GM18502 (cell line): ENCODE data around the gene SORL1.

Experiments
- ATAC-seq: cut with Tn5 transposase; IDR thresholded peaks from one replicate; pipeline ENCODE4 v1.9.1; 2021; ENCODE audit warnings: mild to moderate bottlenecking; ENCODE audit not compliant: unreplicated experiment, poor library complexity

SORL1 gene

DNA sequence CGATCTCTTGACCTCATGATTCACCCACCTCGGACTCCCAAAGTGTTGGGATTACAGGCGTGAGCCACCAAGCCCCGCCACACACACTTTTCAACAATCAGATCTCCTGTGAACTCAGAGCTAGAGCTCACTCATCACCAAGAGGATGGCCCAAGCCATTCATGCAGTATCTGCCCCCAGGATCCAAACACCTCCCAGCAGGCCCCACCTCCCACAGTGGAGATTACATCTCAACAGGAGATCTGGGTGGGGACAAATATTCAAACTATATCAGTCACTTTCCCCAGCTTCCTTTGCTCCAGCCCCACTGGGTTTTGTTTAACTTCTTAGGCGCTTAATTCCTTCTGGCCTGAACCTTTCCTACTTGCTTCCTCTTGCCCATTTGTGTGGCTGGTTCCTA, 26.3 kb upstream of the SORL1 start:
- ATAC-seq = no peak

DNA sequence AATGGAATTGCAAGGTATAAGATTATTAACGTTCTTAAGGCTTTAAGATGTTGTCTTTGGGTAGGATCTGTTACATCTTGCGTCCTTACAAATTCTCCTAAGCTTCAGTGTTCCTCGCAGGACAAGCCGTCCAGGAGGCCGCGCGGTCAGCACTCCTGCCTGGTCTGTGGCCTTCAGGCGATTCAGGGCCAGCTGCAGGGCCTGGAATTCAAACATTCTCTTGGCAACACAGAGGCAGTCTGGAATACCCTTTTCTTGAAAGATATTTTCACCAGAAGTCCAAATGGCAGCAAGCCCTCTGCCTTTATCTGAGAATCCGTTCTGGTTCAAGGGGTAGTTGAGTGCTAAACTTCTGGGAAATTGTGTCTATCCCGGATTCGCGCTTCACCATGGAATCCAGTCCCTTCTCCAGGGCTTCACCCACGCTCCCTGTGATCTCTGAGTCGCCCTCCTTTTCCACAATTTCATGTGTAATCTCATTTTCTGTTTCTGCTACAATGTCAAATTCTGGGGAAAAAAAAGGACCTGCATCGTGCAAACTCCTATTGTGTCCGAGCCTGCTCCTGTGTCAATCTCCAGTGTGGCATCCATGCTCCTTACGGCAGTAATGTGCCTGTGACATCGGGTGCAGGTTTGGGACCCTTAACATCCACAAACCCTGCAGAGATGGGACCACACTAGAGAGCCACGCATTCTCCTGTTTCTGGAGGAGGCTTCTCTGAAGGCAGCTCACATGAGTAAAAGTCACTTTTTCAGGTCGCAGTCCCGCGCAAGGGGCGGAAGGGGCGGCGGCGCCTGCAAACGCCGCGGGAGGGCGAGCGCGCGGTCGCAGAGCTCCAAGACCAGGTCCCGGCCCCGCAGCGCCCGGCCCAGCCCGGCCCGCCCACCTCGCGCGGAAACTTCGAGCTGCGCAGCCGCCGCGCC, 25.4 kb upstream of the SORL1 start:
- no peak for ATAC-seq

DNA sequence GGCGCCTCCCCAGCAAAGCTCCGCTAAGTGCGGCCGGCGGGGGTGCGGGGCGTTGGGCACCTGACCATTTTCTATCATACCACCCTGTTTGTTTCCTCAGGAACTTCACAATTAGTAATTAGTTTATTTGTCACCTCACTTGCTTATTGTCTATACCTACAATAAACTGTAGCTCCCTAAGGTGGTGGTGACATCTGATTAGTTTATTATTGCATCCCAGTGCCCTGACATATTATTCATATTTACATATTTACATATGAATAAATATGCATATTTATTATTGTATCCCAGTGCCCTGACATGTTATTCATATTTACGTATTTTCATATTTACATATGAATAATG, 24.7 kb upstream of the SORL1 start:
- ATAC-seq = no peak

DNA sequence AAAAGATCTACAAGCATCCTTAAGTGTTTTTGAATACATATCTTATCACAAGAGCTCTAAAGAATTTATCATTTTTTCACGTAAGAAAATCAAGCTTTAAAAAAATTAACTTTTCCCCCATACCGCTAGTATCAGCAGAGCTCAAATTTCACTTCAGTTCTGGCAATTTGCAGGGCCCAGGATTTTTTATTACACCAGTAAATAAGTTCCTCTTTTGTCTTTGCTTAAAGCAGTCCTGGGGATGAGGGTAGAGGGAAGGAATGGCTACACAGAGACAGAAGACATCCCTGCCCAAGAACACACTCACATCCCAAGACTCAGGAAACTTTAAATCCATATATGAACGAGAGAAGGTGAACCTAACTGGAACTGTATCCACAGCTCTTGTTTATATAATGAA, 22.6 kb upstream of the SORL1 start:
- no peak for ATAC-seq

DNA sequence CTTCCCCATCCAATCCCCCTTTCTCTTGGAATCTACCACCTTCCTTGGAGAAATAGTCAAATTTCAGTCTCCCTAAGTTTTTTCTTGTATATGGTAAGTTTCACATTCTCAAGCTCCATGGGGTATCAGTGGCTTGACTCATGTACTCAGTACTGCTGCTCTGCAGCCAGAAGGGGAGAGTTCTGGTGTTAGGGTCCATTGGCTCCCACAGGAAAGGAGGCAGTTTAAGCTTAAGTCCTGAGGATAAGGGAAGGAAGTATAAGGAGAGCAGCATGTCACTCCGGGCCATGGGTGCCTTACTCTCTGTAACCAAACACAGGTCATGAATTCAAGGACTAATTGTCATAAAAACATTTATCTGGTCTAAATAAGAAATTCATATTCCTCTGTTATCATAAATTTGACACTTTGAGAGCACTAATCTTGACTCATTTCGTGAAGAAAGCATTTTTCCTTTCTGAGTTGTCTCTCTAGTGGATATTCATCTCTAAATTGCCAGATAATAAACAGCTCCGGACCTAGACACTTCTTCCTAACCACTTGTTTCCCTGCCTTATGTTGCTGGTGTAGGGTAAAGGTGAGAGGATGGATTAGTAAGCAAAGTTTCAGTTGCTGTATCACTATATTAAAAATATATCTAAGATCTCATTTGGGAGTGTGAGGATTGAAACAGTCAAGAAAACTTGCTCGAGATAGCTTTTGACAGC, 20.1 kb upstream of the SORL1 start:
- no peak for ATAC-seq

DNA sequence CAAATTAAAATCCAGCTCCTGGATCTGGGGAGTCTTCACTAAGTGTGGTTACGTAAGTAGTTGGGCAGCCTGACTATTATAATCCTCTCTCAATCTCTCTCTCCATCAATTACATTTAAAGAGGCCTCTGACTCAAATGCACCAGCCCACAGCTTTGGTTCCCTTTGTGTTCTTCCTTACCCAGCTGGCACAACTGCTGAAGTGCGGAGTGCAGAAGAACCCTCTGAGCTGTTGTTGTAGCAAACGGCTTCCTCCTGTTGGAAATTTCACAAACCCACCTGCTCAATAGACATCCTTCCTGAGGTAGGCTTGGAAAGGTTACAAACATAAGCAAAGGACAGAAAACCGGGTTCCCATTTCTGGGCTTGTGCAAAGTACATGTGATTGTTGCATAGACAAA, 17.0 kb upstream of the SORL1 start:
- no peak for ATAC-seq

DNA sequence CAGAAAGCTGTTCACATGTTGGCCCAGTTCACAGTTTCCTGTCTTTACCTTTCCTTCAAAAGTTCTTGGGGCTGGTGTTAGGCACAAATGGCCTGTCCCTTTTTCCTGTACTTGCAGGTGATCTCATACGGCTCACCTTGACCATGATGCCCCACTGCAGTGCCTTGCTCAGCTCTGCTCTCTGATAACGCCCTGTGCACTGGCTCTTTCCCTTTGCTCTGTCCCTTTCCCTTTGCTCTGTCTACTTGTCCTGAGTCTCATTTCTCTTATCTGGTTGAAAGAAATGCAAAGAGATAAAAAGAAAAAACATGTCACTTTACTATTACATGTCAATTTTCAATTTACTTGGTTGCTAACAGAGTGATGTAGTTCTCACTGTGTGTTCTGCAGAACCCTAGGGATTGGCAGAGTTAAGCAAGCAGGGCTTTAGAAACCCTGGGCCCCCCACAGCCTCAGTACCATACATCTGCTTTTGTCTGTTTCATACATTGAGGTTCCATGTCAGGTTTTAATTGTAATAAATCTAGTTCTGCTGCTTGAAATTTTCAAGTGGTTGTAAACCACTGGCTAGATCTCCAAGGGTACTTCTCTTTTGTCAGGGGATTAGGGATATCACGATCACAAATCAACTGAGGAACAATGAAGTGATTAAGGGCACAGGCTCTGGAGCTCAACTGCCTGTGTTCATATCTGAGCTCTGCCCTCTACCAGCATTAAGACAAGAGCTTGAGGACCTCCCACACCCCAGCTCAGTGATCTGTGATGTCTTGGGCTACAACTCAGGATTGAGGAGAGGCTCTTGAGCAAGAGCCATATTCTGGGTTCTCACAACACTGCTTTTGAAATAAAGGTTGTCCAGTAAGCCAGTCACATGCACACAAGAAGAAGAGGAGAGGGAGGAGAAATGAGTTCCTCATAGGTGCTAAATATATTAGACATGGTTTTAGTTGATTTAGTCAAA, 16.3 kb upstream of the SORL1 start:
- ATAC-seq = no peak

DNA sequence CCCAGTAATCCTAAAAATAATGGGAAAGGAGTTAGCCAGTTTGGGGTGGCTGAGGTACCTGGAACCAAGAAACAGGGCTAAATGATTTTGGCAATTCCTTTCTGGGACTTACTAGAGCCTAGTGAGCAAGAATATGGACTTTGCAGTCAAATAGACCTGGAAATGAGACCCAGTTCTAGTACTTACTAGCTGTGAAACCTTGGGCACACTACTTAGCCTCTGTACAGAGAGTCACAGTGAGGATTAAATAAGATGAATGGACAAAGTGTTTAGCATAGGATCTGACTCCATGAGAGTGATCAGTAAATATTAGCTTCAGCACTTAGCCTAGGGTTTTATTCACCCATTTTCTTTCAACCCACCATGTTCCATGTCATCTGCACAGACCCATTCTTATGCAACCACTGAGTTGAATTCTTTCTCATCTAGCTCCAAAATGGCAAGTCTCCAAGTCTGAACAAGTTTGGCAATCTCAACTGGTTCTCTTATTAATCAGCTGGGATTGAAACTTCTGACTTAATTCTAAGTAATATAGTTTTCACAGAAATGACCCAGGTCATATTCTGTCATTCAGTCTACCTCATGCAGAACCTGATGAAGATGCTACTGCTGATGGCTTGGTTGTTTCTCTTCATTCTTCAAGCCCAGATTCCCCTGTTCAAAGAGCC, 15.0 kb upstream of the SORL1 start:
- no peak for ATAC-seq

DNA sequence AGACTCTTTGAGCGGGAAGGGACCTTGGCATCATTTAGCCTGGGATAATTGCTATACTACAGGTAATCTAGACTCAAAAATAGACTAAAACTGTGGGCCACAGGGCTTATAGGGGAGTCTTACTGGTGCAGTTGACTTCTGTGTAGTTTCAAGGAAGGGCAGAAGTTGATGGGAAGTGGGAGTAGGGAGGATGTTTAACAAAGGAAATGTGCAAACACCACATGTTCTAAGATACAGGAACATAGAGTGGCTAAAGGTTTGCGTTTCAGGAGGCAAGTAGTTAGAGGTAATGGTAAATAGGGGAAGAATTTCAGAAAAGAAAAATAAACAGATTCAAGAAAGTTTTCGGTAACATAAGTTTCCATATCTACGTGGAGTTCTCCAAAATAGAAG, 14.4 kb upstream of the SORL1 start:
- ATAC-seq = no peak

DNA sequence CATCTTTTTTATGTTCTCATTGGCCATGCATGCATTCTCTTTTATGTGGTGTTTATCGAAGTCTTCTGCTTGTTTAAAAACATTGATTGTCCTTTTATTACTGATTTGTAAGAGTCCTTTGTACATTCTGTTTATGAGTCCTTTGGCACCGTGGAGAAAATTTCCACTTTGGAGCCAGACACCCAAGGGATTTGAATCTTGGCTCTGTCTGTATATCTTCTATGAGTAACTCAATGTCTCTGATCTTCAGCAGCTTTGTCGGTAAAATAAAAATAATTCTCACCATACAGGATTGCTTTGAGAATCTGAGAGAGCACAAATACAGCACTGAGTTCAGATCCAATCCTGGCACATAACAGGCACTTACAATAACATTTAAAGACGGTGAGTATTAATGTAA, 12.8 kb upstream of the SORL1 start:
- ATAC-seq = no peak

DNA sequence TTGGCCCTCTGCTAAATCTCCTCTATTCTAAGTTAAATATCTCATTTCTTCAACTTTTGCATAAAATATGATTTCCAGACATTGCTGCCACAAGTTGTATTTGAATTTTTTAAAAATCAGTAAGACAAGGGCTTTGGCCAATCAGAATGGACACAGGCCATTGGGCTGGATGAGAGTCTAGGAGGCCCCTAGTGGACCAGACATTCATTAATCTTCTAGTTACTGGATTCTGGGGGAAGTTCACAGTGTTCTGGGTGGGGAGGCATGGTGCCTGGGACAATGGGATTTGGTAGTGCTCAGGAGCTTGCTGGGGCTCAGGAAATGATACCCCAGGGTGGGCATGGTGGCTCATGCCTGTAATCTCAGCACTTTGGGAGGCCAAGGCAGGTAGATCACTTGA, 12.4 kb upstream of the SORL1 start:
- no peak for ATAC-seq

DNA sequence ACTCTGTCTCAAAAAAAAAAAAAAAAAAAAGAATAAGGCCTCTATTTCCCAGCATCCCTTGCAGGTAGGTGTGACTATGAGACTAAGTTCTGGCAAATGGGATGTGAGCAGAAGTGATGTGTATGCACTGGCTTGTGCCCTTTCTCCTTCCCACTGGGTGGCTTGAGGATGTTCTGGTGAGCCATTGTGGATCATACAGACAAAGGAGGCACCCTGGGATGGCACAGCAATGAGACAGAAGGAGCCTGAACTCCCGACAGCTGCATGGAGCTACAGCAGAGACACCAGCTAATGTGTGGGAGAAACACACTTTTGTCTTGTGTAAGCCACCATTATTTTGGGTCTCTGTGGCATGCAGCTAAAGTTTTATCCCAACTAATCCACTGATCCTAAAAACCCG, 10.6 kb upstream of the SORL1 start:
- ATAC-seq = no peak

DNA sequence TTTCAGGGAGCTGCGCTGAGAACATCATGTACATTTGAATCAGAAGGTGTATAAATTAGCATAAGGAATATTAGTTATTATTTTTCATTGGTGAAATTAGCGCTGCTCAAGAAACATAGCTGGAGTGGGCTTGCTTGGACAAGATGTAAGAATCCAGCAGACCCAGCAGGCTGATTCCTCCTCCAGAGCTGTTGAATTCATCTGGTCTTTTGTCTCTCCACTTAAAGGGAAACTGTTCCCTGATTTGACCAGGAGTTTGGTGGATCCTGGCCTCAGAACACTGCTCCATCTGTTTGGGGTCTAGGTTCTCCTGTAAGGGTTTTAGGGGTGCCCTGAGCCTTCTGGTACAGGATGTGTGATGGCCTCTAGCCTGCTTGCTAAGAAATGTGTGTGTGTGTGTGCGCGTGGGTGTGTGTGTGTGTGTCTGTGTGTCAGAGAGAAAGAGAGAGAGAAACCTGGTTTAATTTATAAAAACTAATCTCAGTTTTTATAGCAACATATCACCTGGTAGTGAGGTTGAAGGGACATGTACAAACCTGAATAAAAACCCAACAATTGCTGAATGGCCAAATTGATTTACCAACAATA, 8.3 kb upstream of the SORL1 start:
- ATAC-seq = no peak

DNA sequence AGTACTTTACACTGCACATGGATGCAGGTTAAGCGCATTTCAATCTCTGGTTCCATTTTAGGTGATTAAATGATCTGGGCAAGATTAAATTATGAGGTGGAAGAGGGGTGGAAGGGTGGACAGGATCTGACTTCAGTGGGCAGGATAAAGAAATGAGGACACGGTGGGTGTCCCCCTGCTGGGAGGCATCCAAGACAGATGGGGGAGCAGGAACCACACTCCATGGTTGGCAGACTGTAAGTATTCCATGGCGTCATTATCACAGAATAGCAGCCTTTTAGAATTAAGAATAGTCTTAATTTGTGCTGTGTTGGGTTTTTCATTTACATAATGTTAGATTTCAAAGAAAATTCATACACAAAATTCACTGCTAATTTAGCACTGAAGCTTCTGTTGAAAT, 7.6 kb upstream of the SORL1 start:
- ATAC-seq = no peak

DNA sequence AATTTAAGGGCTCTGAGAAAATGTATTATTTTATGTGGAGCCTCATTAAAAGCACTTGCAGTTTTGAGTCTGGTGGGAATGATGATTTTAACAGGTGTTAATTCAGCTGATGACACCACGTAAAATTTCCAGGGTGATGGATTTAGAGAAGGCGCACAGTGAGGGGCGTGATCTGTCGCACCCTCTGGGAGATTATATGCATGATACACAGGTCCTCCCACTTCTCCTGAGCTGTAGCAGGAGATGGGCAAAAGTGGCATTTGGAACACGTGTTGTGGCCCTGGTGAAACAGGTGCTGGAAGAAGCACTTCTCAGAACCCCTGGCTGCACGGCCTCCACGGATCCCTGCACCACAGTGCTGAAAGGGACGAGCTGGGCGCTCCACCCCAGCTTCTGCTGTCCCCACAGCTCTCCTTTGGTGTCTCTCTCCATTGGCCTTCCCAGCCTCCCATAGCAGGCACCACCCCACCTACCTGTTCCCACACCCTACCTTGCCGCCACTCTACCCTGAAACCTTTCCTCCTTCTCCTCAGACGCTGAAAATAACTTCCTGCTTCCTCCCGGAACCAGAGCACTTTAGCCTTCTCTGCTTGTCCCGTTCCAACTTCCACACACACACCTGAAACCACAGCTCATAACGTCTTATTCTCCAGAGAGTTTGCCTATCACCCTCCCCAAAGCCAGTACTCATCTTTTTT, 6.9 kb upstream of the SORL1 start:
- ATAC-seq = no peak

DNA sequence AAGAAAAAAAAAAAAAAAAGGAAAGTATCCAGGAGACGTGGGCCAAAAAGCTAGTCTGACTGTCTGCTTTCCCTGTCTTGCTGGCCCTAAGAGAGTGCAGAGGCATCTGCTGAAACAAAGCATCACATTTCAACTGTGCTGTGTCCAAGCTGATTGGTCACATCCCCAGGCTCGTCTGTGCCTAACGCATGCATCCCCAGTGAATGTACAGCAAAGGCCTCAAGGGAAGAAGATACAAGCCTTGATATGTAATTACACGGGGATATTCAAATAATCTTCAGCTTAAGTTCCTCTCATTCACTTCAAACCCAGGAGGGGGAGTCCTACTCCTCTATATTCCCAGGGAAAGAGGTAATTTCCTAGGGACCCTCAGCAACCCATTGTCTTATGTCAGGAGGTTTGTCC, 5.4 kb upstream of the SORL1 start:
- ATAC-seq = no peak

DNA sequence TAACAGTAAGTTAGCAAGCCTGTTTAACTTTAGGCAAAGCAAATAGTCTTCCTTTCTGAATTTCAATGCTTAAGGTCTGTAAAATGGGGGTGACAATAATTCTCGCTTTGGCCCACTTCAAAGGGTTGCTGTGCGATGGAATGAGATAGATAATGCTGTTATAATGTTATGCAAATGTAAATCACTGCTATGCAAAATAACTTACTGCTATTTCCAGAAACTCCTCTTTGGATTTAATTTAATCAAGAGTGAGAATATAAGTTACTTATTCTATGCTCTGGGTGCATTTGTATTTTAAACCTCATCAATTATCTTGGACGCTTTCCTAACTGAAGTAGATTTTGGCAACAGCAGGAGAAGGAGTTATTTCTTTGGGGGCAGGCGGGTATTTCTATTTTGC, 4.1 kb upstream of the SORL1 start:
- no peak for ATAC-seq

DNA sequence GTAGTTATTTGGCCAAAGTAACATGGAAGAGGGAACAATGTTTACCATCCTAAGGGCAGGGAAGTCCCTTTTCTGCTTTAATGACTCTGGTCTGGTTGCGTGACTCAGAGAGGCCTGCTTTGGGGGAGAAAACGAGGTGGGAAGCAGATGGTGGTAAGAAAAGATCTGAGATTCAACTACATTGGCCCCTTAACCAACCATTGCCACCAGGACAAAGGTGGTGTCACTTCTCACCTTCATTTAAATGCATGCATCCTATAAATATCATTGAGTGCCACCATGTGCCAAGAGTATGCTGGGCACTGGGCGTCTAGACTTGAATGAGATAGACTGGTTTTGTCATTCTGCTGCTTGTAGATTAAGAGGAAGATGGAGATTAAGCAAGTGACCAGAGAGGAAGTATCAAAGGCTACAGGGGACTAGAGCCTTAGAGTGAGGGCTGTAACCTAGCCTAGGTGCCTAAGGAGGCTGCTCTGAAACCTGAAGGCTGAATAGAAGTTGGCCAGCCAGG, 3.6 kb upstream of the SORL1 start:
- no peak for ATAC-seq

DNA sequence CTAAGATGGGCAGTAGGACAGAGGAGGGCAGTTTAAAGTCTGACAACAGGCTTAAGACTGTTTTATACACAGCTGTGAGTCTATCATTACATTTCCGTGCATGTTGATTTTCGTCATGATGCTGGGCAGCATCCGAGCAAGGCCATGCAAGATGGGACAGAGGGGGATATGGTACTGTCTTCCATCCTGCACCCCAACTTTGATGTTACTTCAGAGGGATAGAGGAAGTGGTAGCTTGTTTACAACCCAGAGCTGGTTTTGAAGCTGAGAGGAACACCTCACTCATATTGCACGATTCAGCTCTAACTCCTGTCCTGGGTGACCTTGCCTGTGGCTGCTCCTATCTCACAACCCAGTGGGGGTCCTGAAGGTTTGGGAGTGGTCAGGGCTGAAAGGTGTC, 3.0 kb upstream of the SORL1 start:
- ATAC-seq = no peak
